ENCODE measurements around the gene HYAL2. TPM values are rescaled to one million over a fixed set of nuclear protein-coding genes. Genes with fewer than 3 reads are reported as not detected.

Gene HYAL2
- total and polyA plus RNA-seq, 9 of the 15 experiments (the other 6 are each of a cell fraction or from before 2014, with no cell fraction given): 0.36 to 22.7 (median 11.4) TPM; not detected in 1

DNA sequence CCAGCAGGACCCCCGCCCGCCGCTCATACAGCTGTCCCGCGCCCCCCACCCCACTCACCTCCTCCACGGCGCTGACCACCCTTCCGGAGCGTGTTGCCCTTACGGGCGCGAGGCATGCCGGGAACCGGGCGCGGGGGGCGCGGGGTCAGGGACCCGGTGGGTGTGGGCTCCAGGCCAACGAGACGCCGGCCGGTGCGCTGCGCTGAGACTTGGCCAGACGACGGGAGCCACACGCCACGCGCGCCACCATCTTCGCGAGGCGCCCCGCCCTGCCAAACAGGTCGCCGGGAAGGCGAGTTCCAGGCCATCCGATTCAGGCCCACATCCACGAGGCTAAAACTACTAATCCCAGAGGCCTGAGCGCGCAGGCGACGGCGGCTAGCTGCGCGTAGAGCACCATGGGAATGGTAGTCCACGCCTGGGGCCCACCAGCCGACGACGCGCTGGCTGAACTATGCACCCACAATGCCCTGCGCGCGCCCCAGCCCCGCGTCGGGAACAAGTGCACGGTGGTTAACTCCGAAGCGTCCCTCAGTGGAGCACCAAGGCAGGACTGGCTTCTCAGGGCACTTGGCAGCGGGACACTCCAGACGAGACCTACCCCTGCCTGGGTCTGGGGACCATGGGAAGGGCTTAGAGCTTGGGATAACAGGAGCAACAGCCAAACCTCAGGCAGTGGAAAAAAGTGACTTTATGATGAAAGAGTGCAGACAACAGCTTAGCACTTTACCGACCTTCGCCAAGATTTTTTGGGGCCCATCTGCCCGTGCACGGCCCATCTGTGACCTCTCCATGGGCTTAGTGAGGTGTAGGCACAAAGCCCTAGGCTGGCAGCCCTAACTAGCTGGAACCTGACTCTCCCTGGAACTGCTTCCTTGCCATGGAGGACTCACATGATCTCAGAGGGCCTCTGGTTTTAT, 30.1 kb downstream of the HYAL2 start, which contains the start of gene IFRD2 (continued):
- TF ChIP-seq, protein P1, sequence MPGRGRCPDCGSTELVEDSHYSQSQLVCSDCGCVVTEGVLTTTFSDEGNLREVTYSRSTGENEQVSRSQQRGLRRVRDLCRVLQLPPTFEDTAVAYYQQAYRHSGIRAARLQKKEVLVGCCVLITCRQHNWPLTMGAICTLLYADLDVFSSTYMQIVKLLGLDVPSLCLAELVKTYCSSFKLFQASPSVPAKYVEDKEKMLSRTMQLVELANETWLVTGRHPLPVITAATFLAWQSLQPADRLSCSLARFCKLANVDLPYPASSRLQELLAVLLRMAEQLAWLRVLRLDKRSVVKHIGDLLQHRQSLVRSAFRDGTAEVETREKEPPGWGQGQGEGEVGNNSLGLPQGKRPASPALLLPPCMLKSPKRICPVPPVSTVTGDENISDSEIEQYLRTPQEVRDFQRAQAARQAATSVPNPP (IDR thresholded peaks at IDR 0.05; ENCODE audit: borderline replicate concordance, insufficient read depth, insufficient read length): no peak
- no peak for TF ChIP-seq ZNF121 (CRISPR knock-in tag; conservative IDR thresholded peaks at IDR 0.05)
- TF ChIP-seq HIVEP1 (CRISPR knock-in tag; IDR thresholded peaks at IDR 0.05): no peak
- no peak for TF ChIP-seq ETS2 (tag; IDR thresholded peaks at IDR 0.05; ENCODE audit: borderline replicate concordance, poor library complexity, severe bottlenecking)
- peak; percentile 99 for TF ChIP-seq MBD2 (IDR thresholded peaks at IDR 0.05; ENCODE audit: borderline replicate concordance, low read depth)
- peak; percentile 56; the same call in 1 of the 2 replicates for TF ChIP-seq ZNF263 (CRISPR knock-in tag; IDR thresholded peaks at IDR 0.05; ENCODE audit: borderline replicate concordance)
- TF ChIP-seq ZBTB9 (CRISPR knock-in tag; IDR thresholded peaks at IDR 0.05): peak; percentile 95
- no peak for TF ChIP-seq HNRNPL (IDR thresholded peaks at IDR 0.05; ENCODE audit: low read depth, low read length)
- TF ChIP-seq ZNF408 (CRISPR knock-in tag; IDR thresholded peaks at IDR 0.05; ENCODE audit: low read depth): no peak
- TF ChIP-seq MEF2A (IDR thresholded peaks at IDR 0.05; ENCODE audit: control insufficient read depth, low read depth, low read length): no peak
- TF ChIP-seq, protein P2, sequence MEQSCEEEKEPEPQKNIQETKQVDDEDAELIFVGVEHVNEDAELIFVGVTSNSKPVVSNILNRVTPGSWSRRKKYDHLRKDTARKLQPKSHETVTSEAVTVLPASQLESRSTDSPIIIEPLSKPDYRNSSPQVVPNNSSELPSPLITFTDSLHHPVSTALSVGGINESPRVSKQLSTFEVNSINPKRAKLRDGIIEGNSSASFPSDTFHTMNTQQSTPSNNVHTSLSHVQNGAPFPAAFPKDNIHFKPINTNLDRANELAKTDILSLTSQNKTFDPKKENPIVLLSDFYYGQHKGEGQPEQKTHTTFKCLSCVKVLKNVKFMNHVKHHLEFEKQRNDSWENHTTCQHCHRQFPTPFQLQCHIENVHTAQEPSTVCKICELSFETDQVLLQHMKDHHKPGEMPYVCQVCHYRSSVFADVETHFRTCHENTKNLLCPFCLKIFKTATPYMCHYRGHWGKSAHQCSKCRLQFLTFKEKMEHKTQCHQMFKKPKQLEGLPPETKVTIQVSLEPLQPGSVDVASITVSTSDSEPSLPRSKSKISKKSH (CRISPR knock-in tag; IDR thresholded peaks at IDR 0.05): no peak
- TF ChIP-seq SNIP1 (IDR thresholded peaks at IDR 0.05; ENCODE audit: low read depth): no peak
- no peak for TF ChIP-seq SREBF2 (CRISPR knock-in tag; IDR thresholded peaks at IDR 0.05)
- TF ChIP-seq, protein P3, sequence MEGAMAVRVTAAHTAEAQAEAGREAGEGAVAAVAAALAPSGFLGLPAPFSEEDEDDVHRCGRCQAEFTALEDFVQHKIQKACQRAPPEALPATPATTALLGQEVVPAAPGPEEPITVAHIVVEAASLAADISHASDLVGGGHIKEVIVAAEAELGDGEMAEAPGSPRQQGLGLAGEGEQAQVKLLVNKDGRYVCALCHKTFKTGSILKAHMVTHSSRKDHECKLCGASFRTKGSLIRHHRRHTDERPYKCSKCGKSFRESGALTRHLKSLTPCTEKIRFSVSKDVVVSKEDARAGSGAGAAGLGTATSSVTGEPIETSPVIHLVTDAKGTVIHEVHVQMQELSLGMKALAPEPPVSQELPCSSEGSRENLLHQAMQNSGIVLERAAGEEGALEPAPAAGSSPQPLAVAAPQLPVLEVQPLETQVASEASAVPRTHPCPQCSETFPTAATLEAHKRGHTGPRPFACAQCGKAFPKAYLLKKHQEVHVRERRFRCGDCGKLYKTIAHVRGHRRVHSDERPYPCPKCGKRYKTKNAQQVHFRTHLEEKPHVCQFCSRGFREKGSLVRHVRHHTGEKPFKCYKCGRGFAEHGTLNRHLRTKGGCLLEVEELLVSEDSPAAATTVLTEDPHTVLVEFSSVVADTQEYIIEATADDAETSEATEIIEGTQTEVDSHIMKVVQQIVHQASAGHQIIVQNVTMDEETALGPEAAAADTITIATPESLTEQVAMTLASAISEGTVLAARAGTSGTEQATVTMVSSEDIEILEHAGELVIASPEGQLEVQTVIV (CRISPR knock-in tag; IDR thresholded peaks at IDR 0.05; ENCODE audit: borderline replicate concordance): no peak
- TF ChIP-seq, protein P4, sequence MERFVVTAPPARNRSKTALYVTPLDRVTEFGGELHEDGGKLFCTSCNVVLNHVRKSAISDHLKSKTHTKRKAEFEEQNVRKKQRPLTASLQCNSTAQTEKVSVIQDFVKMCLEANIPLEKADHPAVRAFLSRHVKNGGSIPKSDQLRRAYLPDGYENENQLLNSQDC (CRISPR knock-in tag; IDR thresholded peaks at IDR 0.05): no peak
- no peak for TF ChIP-seq TCF7L2 (IDR thresholded peaks at IDR 0.05; ENCODE audit: low read depth, low read length)
- TF ChIP-seq, protein P5, sequence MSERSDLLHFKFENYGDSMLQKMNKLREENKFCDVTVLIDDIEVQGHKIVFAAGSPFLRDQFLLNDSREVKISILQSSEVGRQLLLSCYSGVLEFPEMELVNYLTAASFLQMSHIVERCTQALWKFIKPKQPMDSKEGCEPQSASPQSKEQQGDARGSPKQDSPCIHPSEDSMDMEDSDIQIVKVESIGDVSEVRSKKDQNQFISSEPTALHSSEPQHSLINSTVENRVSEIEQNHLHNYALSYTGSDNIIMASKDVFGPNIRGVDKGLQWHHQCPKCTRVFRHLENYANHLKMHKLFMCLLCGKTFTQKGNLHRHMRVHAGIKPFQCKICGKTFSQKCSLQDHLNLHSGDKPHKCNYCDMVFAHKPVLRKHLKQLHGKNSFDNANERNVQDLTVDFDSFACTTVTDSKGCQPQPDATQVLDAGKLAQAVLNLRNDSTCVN (CRISPR knock-in tag; IDR thresholded peaks at IDR 0.05): peak; percentile 19; the same call in 1 of the 2 replicates
- TF ChIP-seq ZNF668 (CRISPR knock-in tag; IDR thresholded peaks at IDR 0.05): no peak
